IMR-90 (cell line): Measurements from ENCODE around the gene ZFAND5. TPM values are rescaled to one million over a fixed set of nuclear protein-coding genes. Genes with fewer than 3 reads are reported as not detected.
A peak's percentile ranks its signal among the peaks of the same experiment; 100 is the strongest.

Experiments
- ATAC-seq: fragments of 200-7000 bp; cut with Tn5 transposase; 2 replicates; pipeline ENCODE4 v1.9.1; 2020; ENCODE audit warnings: low read depth, mild to moderate bottlenecking, moderate library complexity
- BruUV-seq: library from RNA; stranded (reverse); fragments of 400-500 nt; replicated peaks from 2 replicates; lab custom pipeline; 2021; lab: Mats Ljungman, UMichigan
- CTCF ChIA-PET: fragments of 300-600 bp; formaldehyde crosslinking; extraction: SDS; loops from one replicate; lab custom pipeline; 2021; ENCODE audit warnings: antibody characterized with exemption; lab: Yijun Ruan, JAX
- POLR2A ChIA-PET: fragments of 300-600 bp; sonication (Branson Sonifier 250); formaldehyde crosslinking; loops from one replicate; lab custom pipeline; 2022; ENCODE audit warnings: antibody characterized with exemption; ENCODE audit not compliant: unreplicated experiment; lab: Charles Lee
- DNase-seq: peaks from one replicate; pipeline ENCODE4 v3.0.0; 2013
- H2AFZ ChIP-seq: replicated peaks from 2 replicates; pipeline ENCODE3; 2013; ENCODE audit warnings: low read length, mild to moderate bottlenecking; ENCODE audit not compliant: poor library complexity
- H2AK5ac ChIP-seq: 2 replicates; pipeline ENCODE4 v1.6.1; 2013; ENCODE audit warnings: low read depth, low read length, inconsistent platforms
- H2AK9ac ChIP-seq: replicated peaks from 2 replicates; pipeline ENCODE3; 2013; ENCODE audit warnings: mild to moderate bottlenecking, low read depth, low read length, moderate library complexity; ENCODE audit not compliant: poor library complexity
- H2BK120ac ChIP-seq: 2 replicates; pipeline ENCODE4 v1.6.1; 2013; ENCODE audit warnings: low read depth, low read length, inconsistent platforms
- H2BK15ac ChIP-seq: 3 replicates; pipeline ENCODE4 v1.6.1; 2013; ENCODE audit warnings: low read depth, low read length, inconsistent platforms
- H2BK20ac ChIP-seq: 2 replicates; pipeline ENCODE4 v1.6.1; 2013; ENCODE audit warnings: low read depth, mild to moderate bottlenecking, inconsistent platforms, low read length, moderate library complexity
- H2BK5ac ChIP-seq: 2 replicates; pipeline ENCODE4 v1.6.1; 2013; ENCODE audit warnings: mild to moderate bottlenecking, low read depth, low read length, inconsistent platforms; ENCODE audit not compliant: poor library complexity, severe bottlenecking
- H3K14ac ChIP-seq: replicated peaks from 2 replicates; pipeline ENCODE4 v1.6.1; 2013; ENCODE audit warnings: low read depth, low read length, inconsistent platforms
- H3K18ac ChIP-seq: 2 replicates; pipeline ENCODE4 v1.6.1; 2013; ENCODE audit warnings: low read depth, low read length, control low read depth
- H3K23ac ChIP-seq: 2 replicates; pipeline ENCODE4 v1.6.1; 2013; ENCODE audit warnings: low read depth, low read length, inconsistent platforms
- H3K27ac ChIP-seq: 2 replicates; pipeline ENCODE4 v1.5.1; 2013; ENCODE audit warnings: mild to moderate bottlenecking, control low read depth, low read length; ENCODE audit not compliant: insufficient read depth
- H3K27me3 ChIP-seq: 2 replicates; pipeline ENCODE4 v1.6.1; 2013; ENCODE audit warnings: low read length; ENCODE audit not compliant: control insufficient read depth, insufficient read depth
- H3K36me3 ChIP-seq: 2 replicates; pipeline ENCODE4 v1.6.1; 2013; ENCODE audit warnings: low read length, mixed read lengths; ENCODE audit not compliant: control insufficient read depth, insufficient read depth
- H3K4ac ChIP-seq: 2 replicates; pipeline ENCODE4 v1.6.1; 2013; ENCODE audit warnings: low read depth, low read length, inconsistent platforms
- H3K4me1 ChIP-seq: 2 replicates; pipeline ENCODE4 v1.6.1; 2013; ENCODE audit warnings: low read length, mixed read lengths; ENCODE audit not compliant: control insufficient read depth, insufficient read depth
- H3K4me2 ChIP-seq: 2 replicates; pipeline ENCODE4 v1.6.1; 2013; ENCODE audit warnings: low read depth, mild to moderate bottlenecking, control low read depth, low read length, moderate library complexity
- H3K4me3 ChIP-seq: 2 replicates; pipeline ENCODE4 v1.5.1; 2013; ENCODE audit warnings: low read depth, mild to moderate bottlenecking, control low read depth, low read length, moderate library complexity; ENCODE audit not compliant: insufficient read depth
- H3K56ac ChIP-seq: 2 replicates; pipeline ENCODE4 v1.6.1; 2013; ENCODE audit warnings: low read length, inconsistent platforms; ENCODE audit not compliant: insufficient read depth; ENCODE audit errors: extremely low read depth
- H3K79me1 ChIP-seq, 2 experiments: 2 replicates each; pipeline ENCODE4 v1.6.1; 2013; ENCODE audit warnings: low read length in 2 of 2, inconsistent platforms in 1 of 2, low read depth in 1 of 2
- H3K9ac ChIP-seq: 2 replicates; pipeline ENCODE4 v1.6.1; 2013; ENCODE audit warnings: low read depth, low read length, control low read depth
- H3K9me1 ChIP-seq: 2 replicates; pipeline ENCODE4 v1.6.1; 2013; ENCODE audit warnings: low read length, inconsistent platforms; ENCODE audit not compliant: insufficient read depth
- H3K9me3 ChIP-seq: 2 replicates; pipeline ENCODE4 v1.6.1; 2013; ENCODE audit warnings: low read length; ENCODE audit not compliant: control insufficient read depth, insufficient read depth
- H4K20me1 ChIP-seq: 2 replicates; pipeline ENCODE4 v1.6.1; 2013; ENCODE audit warnings: low read length, inconsistent platforms; ENCODE audit not compliant: insufficient read depth
- H4K5ac ChIP-seq: 2 replicates; pipeline ENCODE4 v1.6.1; 2013; ENCODE audit warnings: mild to moderate bottlenecking, low read depth, low read length, control low read depth
- H4K8ac ChIP-seq, 2 experiments: 2 replicates each; pipeline ENCODE4 v1.6.1; 2013; ENCODE audit warnings: low read depth in 2 of 2, low read length in 2 of 2, control low read depth in 1 of 2, inconsistent platforms in 1 of 2
- H4K91ac ChIP-seq: 2 replicates; pipeline ENCODE4 v1.6.1; 2013; ENCODE audit warnings: low read depth, low read length, inconsistent platforms; ENCODE audit not compliant: insufficient read depth
- BHLHE40 ChIP-seq: fragments of 150-350 bp; IDR thresholded peaks from 2 replicates; pipeline ENCODE4 v1.6.1; 2016; ENCODE audit warnings: mild to moderate bottlenecking, low read depth, low read length
- CEBPB ChIP-seq: IDR thresholded peaks from 2 replicates; pipeline ENCODE4 v1.6.1; 2012; ENCODE audit warnings: low read depth, low read length, improper control_type of control experiment
- CHD1 ChIP-seq: IDR thresholded peaks from 2 replicates; pipeline ENCODE4 v1.6.1; 2012; ENCODE audit warnings: low read depth, low read length, improper control_type of control experiment
- CTCF ChIP-seq: conservative IDR thresholded peaks from 2 replicates; pipeline ENCODE4 v1.5.1; 2012; ENCODE audit warnings: mild to moderate bottlenecking, low read depth, low read length, improper control_type of control experiment
- FOS ChIP-seq: fragments of 150-350 bp; IDR thresholded peaks from 2 replicates; pipeline ENCODE4 v1.6.1; 2016; ENCODE audit warnings: low read depth, low read length
- MAZ ChIP-seq: IDR thresholded peaks from 2 replicates; pipeline ENCODE4 v1.6.1; 2012; ENCODE audit warnings: low read depth, mild to moderate bottlenecking, low read length, improper control_type of control experiment, moderate library complexity, borderline replicate concordance
- MXI1 ChIP-seq: IDR thresholded peaks from 2 replicates; pipeline ENCODE4 v1.6.1; 2012; ENCODE audit warnings: low read depth, mild to moderate bottlenecking, low read length, moderate library complexity, borderline replicate concordance
- NFE2L2 ChIP-seq: fragments of 150-350 bp; IDR thresholded peaks from 2 replicates; pipeline ENCODE4 v1.6.1; 2016; ENCODE audit warnings: low read depth, mild to moderate bottlenecking, low read length
- RFX5 ChIP-seq: IDR thresholded peaks from 2 replicates; pipeline ENCODE4 v1.8.0; 2012; ENCODE audit warnings: low read depth, mild to moderate bottlenecking, low read length, moderate library complexity
- SMC3 ChIP-seq: fragments of 150-350 bp; IDR thresholded peaks from 2 replicates; pipeline ENCODE4 v1.6.1; 2016; ENCODE audit warnings: low read depth, mild to moderate bottlenecking, antibody characterized with exemption, low read length, moderate library complexity
- USF2 ChIP-seq: fragments of 150-350 bp; IDR thresholded peaks from 2 replicates; pipeline ENCODE4 v1.6.1; 2017; ENCODE audit warnings: mild to moderate bottlenecking, antibody characterized with exemption, low read length, low read depth
- WGBS, 2 experiments: methylation state at CpG; one replicate each; pipeline versions ENCODE4 v1.1.5 to v1.1.7; 2013; ENCODE audit warnings: missing lambda C conversion rate in 2 of 2; ENCODE audit not compliant: insufficient read length in 1 of 2; ENCODE audit errors: extremely low coverage in 2 of 2; 5-methylcytosine and 5-hydroxymethylcytosine counted together
- dilution Hi-C: fragments of 300-500 bp; cut with HindIII; formaldehyde crosslinking; loops from one replicate; pipeline ENCODE4 v1.14.3; 2018; ENCODE audit warnings: low sequenced_read_pairs; ENCODE audit not compliant: unreplicated experiment
- in situ Hi-C: fragments of 300-500 bp; cut with MboI; formaldehyde crosslinking; loops from 3 replicates; pipeline ENCODE4 v1.14.3; 2019; ENCODE audit warnings: low sequenced_read_pairs, inconsistent platforms, mixed read lengths
- intact Hi-C: fragments of 100-400 bp; cut with micrococcal nuclease; formaldehyde crosslinking; loops from 2 replicates; pipeline ENCODE4 v1.10.0; 2022
- polyA plus RNA-seq, 3 experiments: library from polyadenylated mRNA; depleted of rRNA; stranded (reverse); fragments of >200 nt; gene quantifications; 2 replicates each; pipeline ENCODE4 v1.2.3, GENCODE V29; 2012; ENCODE audit warnings: low replicate concordance in 1 of 3
- total RNA-seq: library from RNA; depleted of rRNA; stranded (reverse); fragments of >200 nt; gene quantifications from 2 replicates; pipeline ENCODE4 v1.2.3, GENCODE V29; 2012

Gene ZFAND5
- total and polyA plus RNA-seq, 2 of the 4 experiments (the other 2 are of a cell fraction): 35.8 to 85.2 TPM

GRCh38 chr9:72362118-72362531, 2.9 kb downstream of the ZFAND5 start:
- Histone ChIP-seq H3K18ac (peak overlapping the region; percentile 74; the same call in 1 of the 2 replicates), H2BK20ac (no peak overlapping the region), H2BK15ac (no peak overlapping the region), H3K4ac (peak overlapping the region; percentile 42; the same call in 1 of the 2 replicates), H3K27ac (peak overlapping the region; percentile 81; the same call in 1 of the 2 replicates), H3K9me1 (no peaks in the 10 kb centered on the region; the same call in 1 of the 2 replicates), H3K36me3 (peaks cover 22% of the 10 kb centered on the region), H2BK120ac (0 out of 2 replicates have a peak overlapping the region, but pooled peaks have one; percentile 29), H3K4me3 (peak overlapping the region; percentile 99), H2AK5ac (no peak overlapping the region), H3K14ac (peak overlapping the region; percentile 32), H3K9ac (peak overlapping the region; percentile 100; the same call in 1 of the 2 replicates), H3K23ac (peak overlapping the region; percentile 83; the same call in 1 of the 2 replicates), H3K79me1 (peaks cover 0 to 18% of the 10 kb centered on the region in 2 experiments; a peak in 2 of 4 replicates), H3K4me2 (peak overlapping the region; percentile 99), H4K20me1 (peaks cover 72% of the 10 kb centered on the region), H3K4me1 (peaks cover 9% of the 10 kb centered on the region), H3K56ac (peak overlapping the region; percentile 60), H3K9me3 (no peaks in the 10 kb centered on the region), H4K91ac (no peak overlapping the region; the same call in 1 of the 2 replicates), H4K5ac (no peak overlapping the region), H2BK5ac (peak overlapping the region; percentile 99), H2AK9ac (no peak overlapping the region), H2AFZ (no peak overlapping the region), H4K8ac (peak overlapping the region in 1 of 2 experiments; percentile 32; a peak in 2 of 4 replicates), H3K27me3 (no peaks in the 10 kb centered on the region)
- ChIA-PET CTCF (interaction anchor here (0.6 to 1.0 kb wide), 2 partner anchors 46 to 201 kb away, joined by 3 to 4 read pairs; no protein-coding TSS in a partner anchor), POLR2A (interaction anchor here (0.5 to 4.8 kb wide), 10 partner anchors 22 to 228 kb away, joined by 3 to 27 read pairs (median 4); no protein-coding TSS in a partner anchor)
- DNase-seq (peak; percentile 53), ATAC-seq (no peak)
- no TSS peak for BruUV-seq
- in situ Hi-C loops: loop anchor here (5.0 kb wide), 1 partner anchor 230 kb away; no protein-coding TSS in a partner anchor
- intact Hi-C loops: loop anchor here (1.0 to 5.0 kb wide), 2 partner anchors 230 to 460 kb away; no protein-coding TSS in a partner anchor
- TF ChIP-seq CEBPB: peak; percentile 60; the same call in 1 of the 2 replicates
- TF ChIP-seq USF2: no peak
- TF ChIP-seq MXI1: no peak
- TF ChIP-seq SMC3: 0 out of 2 replicates have a peak, but pooled peaks have one; percentile 11
- no peak for TF ChIP-seq CTCF
- no peak for TF ChIP-seq MAZ
- no peak for TF ChIP-seq RFX5
- TF ChIP-seq BHLHE40: no peak
- TF ChIP-seq FOS: no peak
- TF ChIP-seq CHD1: 0 out of 2 replicates have a peak, but pooled peaks have one; percentile 74
- TF ChIP-seq NFE2L2: peak; percentile 73
- dilution Hi-C loops: no loop called here
- WGBS, 2 experiments: no CpG with 5 or more reads among the region's 2 CpGs
